Measurements from ENCODE around the gene GPC6. TPM values are rescaled to one million over a fixed set of nuclear protein-coding genes. Genes with fewer than 3 reads are reported as not detected.
A peak's percentile ranks its signal among the peaks of the same experiment; 100 is the strongest.

GPC6 gene
- total RNA-seq, 1 donor from 2014 or later, result 5.5 TPM

DNA sequence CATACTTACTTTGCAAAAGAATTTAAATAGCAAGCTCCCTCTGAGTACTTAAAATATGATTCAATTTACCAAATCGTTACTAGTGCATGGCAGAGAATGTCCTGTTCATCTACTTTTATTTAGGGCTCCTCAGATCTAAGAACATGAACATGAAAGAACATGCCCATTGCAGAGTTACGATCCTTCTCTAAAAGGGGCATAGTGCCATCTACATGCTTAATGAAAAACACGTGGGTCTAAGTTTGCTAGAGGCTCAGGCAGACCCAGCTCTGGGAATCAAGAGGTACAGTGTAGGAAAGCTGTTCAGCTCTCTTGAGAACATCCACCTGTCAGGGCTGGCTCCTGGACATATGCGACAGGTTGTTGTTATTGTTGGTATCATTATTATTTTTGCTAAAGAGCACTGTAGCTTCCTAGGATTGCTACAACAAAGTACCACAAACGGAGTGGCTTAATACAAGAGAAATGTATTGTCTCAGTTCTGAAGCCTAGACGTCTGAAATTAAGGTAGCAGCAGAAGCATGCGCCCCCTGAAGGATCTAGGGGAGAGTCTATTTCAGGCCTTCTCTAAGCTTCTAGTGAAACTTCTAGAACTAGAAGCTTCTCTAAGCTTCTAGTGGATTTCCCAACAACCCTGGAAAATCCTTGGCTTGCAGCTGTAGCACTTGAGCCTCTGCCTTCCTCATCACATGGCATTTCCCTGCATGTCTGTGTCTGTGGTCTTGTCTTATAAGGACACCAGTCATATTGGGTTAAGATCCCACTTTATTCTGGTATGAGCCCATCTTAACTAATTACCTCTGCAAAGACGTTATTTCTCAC is 1119.0 kb downstream of the GPC6 start:
- peak; percentile 81 for DNase-seq (ENCODE audit: low read depth)
- Histone ChIP-seq H3K36me3 (ENCODE audit: control insufficient read depth, insufficient read depth, low read length) (no peaks in the 10 kb centered on the region), H3K4me3 (ENCODE audit: low read depth, low read length) (no peak overlapping the region), H3K27me3 (ENCODE audit: control insufficient read depth, insufficient read depth, low read length) (no peaks in the 10 kb centered on the region)
- TF ChIP-seq, protein P1, sequence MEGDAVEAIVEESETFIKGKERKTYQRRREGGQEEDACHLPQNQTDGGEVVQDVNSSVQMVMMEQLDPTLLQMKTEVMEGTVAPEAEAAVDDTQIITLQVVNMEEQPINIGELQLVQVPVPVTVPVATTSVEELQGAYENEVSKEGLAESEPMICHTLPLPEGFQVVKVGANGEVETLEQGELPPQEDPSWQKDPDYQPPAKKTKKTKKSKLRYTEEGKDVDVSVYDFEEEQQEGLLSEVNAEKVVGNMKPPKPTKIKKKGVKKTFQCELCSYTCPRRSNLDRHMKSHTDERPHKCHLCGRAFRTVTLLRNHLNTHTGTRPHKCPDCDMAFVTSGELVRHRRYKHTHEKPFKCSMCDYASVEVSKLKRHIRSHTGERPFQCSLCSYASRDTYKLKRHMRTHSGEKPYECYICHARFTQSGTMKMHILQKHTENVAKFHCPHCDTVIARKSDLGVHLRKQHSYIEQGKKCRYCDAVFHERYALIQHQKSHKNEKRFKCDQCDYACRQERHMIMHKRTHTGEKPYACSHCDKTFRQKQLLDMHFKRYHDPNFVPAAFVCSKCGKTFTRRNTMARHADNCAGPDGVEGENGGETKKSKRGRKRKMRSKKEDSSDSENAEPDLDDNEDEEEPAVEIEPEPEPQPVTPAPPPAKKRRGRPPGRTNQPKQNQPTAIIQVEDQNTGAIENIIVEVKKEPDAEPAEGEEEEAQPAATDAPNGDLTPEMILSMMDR (IDR thresholded peaks at IDR 0.05; ENCODE audit: insufficient read depth, low read length, severe bottlenecking), result peak; percentile 36
- FAIRE-seq, result no peak

DNA sequence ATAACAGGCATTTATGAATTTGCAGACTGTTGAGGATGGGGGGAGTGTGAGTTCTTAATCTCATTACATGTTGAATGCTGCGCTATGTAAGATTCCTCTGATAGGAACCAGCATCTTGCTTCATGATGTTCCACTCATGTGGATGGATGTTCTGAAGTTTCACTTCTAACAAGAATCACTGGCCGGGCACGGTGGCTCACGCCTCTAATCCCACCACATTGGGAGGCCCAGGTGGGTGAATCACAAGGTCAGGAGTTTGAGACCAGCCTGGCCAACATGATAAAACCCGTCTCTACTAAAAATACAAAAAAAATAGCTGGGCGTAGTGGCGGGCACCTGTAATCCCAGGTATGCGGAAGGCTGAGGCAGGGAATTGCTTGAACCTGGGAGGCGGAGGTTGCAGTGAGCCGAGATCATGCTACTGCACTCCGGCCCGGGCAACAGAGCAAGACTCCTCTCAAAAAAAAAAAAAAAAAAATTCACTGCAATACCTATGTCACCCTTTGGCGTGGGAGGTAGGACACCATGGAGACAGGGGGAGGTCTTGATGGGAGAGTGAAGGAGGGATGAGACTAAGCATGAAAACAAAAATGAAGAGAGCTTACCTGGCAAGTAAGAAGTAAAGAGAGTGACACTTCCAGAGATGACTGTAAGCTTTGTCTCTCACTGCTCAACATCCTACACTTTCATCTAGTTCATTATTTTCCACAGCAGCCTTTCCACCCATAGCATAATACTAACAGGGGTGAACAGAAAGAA is 1119.8 kb downstream of the GPC6 start:
- H3K27me3 ChIP-seq (ENCODE audit: control insufficient read depth, insufficient read depth, low read length), result no peaks in the 10 kb centered on the region
- DNase-seq (ENCODE audit: low read depth), result no peak
- TF ChIP-seq, protein P1 (IDR thresholded peaks at IDR 0.05; ENCODE audit: insufficient read depth, low read length, severe bottlenecking), result no peak
- H3K36me3 ChIP-seq (ENCODE audit: control insufficient read depth, insufficient read depth, low read length), result no peaks in the 10 kb centered on the region
- FAIRE-seq, result no peak
- no peak overlapping the region for H3K4me3 ChIP-seq (ENCODE audit: low read depth, low read length)

DNA sequence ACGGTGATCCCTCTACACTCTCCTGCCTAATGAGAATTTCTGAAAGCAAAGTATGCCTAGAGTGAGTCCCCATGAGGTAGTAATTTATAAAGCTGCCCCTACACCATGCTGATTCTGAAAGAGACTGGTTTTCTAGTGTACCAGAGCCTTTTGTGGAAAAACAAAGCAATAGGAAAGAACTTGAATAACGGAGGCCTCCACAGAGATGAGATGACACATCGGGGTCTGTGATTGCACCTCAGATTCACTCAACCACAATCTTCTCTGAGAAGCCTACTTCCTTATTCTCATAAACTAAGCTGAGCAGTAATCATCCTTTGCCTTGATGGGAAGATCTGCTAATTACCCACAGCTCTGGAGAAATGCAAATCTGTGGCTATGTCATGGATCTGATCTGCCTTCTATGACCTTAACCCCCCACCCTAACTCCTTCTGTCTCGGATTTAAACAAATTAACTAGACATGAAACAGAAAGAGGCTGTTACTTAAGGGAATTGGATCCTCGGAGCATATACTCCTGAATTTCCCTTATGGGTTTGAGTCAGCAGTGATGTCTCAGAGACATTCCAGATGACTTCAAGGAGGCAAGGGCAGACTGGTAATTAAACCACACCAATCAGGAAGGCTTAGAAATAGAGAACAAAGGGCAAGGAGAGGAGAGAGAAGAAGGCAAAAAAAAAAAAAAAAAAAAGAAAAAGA is 1124.8 kb downstream of the GPC6 start:
- FAIRE-seq, result no peak
- H3K27me3 ChIP-seq (ENCODE audit: control insufficient read depth, insufficient read depth, low read length), result no peaks in the 10 kb centered on the region
- TF ChIP-seq, protein P1 (IDR thresholded peaks at IDR 0.05; ENCODE audit: insufficient read depth, low read length, severe bottlenecking), result no peak
- H3K36me3 ChIP-seq (ENCODE audit: control insufficient read depth, insufficient read depth, low read length), result no peaks in the 10 kb centered on the region
- no peak overlapping the region for H3K4me3 ChIP-seq (ENCODE audit: low read depth, low read length)
- no peak for DNase-seq (ENCODE audit: low read depth)

DNA sequence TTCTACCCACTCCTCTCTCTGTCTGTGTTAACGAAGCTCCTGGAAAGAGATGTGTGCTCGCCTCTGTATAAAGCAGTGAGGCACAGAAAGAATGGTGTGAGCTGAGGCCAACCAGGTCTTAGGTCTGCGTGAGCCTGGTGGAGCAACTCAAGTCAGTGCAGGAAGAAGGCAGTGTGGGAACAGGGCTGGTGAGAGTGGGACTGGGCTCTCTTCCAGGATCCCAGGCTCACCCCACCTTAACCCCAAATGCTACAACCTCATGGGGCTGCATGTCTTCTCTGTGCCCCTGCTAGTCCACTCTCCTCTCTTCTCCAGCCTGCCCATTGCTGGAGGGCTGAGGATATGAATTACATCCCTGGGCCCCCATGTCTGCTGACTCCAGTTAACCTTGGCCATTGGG is 1125.5 kb downstream of the GPC6 start:
- TF ChIP-seq, protein P1 (IDR thresholded peaks at IDR 0.05; ENCODE audit: insufficient read depth, low read length, severe bottlenecking), result no peak
- H3K27me3 ChIP-seq (ENCODE audit: control insufficient read depth, insufficient read depth, low read length), result no peaks in the 10 kb centered on the region
- DNase-seq (ENCODE audit: low read depth) (no peak), FAIRE-seq (no peak)
- no peak overlapping the region for H3K4me3 ChIP-seq (ENCODE audit: low read depth, low read length)
- H3K36me3 ChIP-seq (ENCODE audit: control insufficient read depth, insufficient read depth, low read length), result no peaks in the 10 kb centered on the region

DNA sequence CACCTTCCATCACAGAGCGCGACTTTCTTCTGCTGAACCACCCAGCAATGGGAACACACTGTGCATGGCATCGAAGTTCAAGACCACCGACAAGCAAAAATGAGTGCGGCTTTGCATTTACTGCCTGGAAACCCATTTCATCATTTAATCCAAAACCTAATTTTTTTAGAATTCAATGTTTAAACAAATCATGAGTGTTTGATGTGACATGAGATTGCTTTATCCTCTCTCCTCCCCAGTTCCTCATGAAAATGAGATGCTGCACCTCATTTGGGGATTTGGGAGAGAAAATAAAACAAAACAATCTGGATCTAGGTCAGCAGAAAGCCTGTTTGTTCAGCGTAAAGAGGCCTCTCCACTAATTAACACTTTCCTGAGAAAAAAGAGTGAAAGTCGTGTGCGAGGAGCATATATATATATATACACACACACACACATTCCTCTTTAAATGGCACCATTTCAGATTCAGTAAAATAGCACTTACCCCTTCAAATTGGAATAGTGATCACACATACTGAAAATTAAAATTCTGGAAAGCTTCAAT is 1126.6 kb downstream of the GPC6 start:
- no peak for DNase-seq (ENCODE audit: low read depth)
- no peak for FAIRE-seq
- Histone ChIP-seq H3K36me3 (ENCODE audit: control insufficient read depth, insufficient read depth, low read length) (no peaks in the 10 kb centered on the region), H3K4me3 (ENCODE audit: low read depth, low read length) (no peak overlapping the region), H3K27me3 (ENCODE audit: control insufficient read depth, insufficient read depth, low read length) (no peaks in the 10 kb centered on the region)
- TF ChIP-seq, protein P1 (IDR thresholded peaks at IDR 0.05; ENCODE audit: insufficient read depth, low read length, severe bottlenecking), result no peak
